NCI-H524 treated with DMSO at 0.1 percent for 48 hours (cell line): ENCODE measurements around the gene CFAP69.
"Not testable (repeated sequence)": the region's sequence is repeated elsewhere in the genome, so short reads cannot be mapped to it uniquely, and the experiment has no call there.

Experiments used
- DNase-seq: peaks from one replicate; lab custom pipeline; 2025; lab: John Stamatoyannopoulos, UW

Gene CFAP69

DNA sequence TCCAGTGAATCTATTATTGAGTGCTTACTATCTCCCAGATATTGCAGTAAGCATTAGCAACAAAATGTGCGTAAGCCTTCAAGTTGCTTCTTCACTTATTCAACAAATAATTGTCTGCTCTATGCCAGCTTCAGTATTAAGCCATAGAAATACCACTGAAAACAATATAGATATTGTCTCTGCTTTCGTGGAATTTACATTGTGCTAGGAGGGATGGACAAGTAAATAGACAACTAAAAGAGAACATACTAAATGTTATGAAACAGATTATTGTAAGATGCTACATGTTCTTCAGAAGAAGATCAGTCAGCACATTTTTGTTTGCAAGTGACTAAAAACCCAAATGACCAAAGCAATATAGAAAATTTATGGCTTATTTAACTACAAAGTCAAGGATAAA, 27.3 kb downstream of the CFAP69 start:
- no peak for DNase-seq

DNA sequence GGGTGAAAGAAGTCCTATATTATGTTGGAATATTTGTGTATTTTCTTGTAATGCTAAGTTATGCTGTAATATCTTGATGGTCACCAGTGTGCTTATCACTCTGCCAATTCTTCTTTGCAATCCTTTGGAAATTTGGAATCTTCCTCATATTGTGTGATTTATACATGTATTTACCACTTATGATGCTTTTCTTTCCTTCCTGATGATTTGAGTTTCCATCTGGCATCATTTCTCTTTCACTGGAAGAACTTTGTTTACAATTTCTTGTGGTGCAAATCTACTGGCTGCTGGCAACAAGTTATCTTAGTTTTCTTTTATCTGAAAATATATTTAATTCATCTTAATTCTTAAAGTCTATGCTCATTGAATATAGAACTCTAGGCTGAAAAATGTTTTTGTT, 29.2 kb downstream of the CFAP69 start:
- no peak for DNase-seq

DNA sequence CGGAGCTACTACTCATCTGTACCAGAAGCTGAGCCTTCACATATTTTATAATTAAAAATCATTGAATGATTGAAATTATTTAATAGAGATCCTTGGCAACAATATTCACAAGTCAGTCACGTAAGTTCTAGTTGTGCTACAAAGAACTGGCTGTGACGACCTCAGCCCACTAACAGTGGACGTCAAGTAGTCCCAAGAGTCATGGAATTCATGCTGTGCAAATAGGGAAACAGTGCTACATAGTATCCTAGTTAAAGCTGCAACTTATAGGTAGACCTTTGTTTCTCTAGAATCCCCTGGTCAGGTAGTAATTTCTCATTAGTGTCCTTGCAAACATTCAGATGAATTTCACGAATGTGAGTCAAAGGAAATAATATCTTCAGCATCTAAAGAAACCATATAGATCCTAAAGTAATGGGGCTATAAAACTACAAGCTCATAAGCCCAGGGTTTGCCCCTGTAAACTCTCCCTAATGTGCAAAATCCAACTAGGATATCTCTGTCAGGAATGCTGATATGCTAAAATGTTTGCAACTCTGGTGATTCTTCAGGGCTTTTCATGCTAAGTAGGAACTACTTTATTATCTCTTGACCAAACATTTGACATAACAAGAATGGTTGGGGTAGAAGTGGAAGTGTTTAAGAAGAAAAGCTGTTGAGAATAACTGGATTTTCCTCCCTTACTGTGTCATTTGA, 31.2 kb downstream of the CFAP69 start:
- DNase-seq: no peak

DNA sequence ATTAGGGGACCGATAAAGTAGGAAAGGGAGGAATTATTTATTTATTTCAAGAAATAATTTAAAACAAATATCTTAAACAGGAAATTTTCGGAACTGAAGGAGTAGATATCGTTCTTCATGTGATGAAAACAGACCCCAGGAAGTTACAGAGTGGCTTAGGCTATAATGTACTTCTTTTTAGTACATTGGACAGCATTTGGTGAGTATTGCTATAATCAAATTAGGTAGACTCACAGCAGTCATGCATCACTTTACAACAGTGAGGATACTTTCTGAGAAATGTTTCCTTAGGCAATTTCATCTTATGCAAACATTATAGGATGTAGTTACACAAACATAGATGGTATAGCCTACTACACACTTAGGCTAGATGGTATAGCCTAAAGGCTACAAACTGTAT, 43.2 kb downstream of the CFAP69 start:
- no peak for DNase-seq

DNA sequence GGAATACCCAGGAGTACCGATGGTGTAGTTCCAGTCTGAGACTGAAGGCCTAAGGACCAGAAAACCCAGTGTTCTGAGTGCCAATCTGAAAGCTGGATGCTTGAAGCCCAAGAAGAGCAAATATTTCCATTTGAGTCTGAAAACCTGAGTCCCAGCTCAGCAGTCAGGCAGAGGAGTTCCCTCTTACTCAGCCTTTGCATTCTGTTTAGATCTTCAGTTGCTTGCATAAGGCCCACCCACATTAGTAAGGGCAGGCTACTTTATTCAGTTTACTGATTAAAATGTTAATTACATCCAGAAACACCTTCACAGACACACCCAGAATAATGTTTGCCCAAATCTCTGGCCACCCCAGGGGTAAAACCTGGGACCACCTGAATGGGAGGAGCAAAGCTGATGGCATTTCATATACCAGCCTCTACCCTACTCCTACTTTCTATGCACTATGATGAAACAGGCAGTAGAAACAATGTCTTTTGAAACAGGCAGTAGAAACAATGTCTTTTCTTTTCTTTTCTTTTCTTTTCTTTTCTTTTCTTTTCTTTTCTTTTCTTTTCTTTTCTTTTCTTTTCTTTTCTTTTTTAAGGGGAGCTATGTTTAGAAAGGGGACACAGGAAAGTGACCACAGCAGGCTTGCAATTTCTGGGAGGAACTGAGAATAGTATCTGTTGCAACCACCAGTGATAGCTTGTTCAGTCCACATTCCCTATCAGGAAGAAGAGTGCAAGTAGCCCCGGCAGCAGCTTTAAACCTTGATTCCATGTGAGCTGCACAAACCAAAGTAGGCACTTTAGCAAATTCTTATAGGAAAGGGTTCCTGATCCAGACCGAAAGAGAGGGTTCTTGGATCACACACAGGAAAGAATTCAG, 45.5 kb downstream of the CFAP69 start:
- no peak for DNase-seq

DNA sequence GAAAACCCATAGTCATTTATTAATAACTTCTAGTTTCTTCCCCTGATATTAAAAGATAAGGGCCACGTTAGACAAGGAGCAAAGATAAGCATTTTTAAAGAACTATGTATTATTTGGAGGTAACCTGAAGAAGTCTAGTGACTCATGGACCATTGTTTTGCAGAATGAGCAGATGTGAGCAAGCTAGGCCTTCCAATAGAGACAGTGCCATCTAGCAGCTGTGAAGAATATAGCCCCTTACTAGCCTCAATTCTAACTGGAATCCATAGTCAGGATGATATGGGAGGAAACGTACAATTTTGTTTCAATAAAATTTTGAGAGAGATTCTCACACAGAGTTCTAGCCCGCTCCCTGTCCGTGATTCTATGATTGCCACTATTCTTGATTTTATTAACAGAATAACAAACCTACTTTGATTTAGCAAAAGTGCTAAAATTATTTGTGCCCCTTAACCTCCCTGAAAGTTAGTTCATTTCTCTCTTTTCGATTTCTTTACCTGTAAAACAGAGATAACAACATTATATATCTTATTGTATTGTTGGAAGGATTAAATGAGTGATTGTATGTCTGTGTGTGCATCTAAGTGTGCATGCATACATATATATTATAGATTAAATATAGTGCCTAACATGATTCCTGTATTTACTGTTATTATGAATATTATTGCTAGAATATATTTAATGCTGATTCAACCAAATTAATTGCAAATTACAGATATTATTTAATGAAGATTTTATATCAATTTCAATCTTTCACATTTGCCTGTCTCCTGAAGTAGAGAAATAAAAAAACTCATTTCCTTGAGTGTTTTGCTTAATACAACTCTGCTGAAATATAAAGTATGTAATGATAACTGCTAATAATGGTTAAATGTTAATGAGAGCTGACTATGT, 53.4 kb downstream of the CFAP69 start:
- DNase-seq: no peak

DNA sequence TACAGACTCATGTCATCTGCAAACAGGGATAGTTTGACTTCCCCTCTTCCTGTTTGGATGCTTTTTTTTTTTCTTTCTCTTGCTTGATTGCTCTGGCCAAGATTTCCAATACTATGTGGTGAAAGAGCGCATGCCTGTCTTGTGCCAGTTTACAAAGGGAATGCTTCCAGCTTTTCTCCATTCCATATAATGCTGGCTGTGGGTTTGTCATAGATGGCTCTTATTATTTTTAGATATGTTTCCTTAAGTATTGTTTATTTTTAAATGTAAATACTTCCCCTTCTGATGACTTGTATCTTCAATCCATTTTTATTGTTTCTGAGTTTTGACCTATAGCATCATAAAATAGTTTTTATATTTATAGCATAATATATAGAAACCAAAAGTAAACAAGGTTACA, 58.3 kb downstream of the CFAP69 start:
- no peak for DNase-seq

DNA sequence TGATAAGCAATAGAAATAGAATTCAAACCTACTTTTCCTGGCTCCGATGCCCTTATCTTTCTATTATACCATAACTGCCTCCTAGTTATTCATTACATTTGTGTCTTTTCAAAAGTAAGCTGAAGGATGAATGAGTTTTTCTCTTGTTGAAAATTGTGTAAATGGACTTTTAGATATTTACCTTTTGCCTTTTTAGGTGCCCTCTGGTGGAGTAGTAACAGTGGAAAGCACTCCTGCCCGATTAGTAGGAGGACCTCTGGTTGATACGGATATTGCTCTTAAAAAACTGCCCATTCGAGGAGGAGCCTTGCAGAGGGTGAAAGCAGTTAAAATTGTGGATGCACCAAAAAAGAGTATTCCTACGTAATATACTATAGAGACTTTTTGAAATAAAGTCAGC, 64.9 kb downstream of the CFAP69 start:
- no peak for DNase-seq

DNA sequence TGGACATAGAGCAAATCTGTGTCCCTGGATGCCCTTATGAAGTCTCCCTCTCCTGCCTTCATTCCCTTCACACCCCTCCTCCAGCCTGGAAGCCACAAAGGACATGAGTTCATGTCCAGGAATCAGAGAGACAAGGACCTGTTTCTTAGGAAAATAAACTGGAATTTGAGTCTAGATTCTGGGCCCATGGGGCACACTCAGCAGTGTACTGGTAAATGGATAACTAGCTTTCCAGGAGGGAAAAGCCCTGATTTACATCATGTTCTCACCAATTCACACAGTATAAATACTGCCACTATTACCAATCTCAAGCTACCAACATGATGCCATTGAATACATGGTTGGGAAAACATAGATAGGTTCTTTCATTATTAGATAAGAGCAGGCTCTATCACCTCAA, 66.2 kb downstream of the CFAP69 start:
- DNase-seq: no peak

DNA sequence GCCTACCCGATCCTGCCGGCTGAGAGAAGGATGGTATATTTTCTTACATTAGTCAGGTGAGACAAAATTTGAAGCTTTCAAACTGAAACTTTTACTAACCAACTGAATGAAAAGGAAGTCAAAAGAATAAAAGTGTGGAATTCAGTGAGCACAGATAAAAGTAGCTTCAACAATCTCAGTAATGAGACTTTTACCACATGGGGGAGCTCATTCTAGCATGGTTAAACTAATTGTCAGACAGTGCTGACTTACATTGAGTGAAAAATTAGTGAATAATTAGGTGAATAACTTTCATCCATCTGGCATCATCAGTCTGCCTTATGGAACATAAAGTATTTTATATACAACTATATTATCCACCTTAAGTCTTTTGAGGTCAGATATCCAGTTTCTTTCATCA, 67.8 kb downstream of the CFAP69 start:
- DNase-seq: no peak

DNA sequence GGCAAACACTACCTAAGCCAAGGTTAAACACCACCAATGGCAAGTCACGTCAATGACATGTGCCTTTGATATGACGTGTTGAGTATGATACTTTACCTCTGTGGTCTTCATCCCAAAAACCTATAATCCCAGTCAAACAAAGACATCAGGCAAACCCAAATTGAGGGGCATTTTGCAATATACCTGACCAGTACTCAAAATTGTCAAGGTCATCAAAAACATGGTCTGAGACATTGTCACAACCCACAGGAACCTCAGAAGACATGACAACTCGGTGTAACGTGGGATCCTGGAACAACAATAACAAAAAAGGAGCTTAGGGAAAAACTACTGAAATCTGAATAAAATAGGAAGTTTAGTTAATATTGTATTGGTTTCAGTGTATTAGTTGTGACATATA, 68.9 kb downstream of the CFAP69 start:
- no peak for DNase-seq

DNA sequence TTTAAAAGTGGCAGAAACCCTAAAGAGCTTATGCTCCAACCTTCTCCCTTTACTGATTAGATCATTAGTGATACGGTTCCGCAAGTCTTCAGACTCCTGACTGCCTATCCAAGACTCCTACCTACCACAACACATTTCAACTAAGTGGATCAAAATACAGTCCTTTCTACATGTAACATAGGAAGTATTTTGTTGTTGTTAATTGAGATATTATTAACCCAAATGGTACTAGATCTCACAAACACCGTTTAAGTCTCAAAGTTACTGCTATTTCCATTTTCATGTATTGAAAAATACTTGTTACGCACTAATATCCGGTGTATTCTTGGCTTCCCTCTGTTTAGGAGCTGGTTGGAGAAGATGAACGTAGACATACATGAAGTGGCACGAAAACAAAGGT, 75.0 kb downstream of the CFAP69 start:
- no peak for DNase-seq

DNA sequence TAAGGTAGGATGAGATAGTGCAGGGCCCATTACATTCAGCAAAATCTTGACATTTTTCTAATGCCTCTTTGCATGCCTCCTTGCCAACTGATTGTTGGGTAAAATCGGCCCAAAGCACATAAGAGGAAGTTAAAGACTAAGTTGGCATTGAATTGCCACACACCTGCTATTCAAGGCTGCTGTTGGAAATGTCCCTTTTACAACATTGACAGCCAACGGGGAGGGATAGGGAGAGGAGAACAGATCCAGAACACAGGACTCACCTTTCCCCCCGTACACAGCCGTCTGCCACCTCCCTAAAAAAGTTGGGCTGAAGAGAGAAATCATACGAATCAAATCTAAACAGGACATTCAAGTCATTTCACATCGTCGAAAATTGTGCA, 75.4 kb downstream of the CFAP69 start:
- no peak for DNase-seq

DNA sequence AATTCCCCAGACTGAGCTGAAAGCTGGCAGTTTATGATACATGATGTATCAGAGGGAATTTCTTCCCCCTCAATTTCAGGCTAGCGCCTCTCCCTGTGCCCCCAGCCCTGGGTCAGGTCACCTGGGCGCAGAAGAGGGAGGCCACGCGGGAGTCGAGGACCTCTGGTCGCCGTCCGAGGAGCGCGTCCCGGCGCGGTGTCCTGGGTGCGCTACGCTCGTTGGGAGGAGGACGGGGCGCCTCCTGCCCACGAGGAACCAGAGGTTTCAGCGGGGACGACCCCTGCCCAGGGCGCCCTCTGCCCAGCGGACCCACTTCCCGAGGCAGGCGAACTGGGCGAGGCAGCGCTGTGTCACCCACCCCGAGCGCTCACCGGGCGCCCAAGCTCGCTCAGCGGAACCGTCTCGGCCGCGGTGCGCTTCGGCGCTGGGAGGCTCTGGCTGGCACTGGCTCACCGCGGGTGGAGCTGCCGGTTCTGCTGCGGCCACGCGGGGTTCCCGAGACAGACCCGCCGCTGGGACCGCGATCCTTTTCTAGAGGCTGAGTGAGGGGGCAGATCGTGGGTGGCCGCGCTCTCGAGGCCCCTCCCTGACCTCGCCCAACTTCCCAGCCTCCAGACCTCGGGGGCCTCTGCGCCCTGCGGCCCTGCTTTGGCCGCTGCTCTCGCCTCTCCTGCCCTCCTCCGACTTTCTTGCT, 76.0 kb downstream of the CFAP69 start, which contains the start of gene FAM237B:
FAM237B (minus strand) TSS at position 504 of the 694 bp plus-strand sequence. CDS start 1,556 bp downstream, outside the sequence.
- no peak for DNase-seq

DNA sequence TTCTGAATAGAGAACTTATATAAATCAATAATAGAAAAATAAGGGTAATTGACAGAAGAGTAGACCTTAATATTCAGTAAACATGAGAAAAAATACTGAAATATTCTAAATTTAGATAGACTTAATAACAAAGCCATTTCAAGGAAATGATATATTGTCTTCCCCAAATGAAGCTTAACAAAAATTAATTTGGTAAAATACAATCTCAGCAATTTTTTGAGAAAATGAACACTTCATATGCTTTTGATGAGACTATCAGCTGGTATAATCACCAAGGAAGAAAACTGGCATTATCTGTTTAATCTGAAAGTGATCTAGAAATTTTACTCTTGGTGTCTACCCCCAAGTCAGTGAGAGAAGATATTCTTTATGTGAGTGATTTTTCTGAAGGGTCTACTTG, 77.9 kb downstream of the CFAP69 start:
- DNase-seq: no peak

DNA sequence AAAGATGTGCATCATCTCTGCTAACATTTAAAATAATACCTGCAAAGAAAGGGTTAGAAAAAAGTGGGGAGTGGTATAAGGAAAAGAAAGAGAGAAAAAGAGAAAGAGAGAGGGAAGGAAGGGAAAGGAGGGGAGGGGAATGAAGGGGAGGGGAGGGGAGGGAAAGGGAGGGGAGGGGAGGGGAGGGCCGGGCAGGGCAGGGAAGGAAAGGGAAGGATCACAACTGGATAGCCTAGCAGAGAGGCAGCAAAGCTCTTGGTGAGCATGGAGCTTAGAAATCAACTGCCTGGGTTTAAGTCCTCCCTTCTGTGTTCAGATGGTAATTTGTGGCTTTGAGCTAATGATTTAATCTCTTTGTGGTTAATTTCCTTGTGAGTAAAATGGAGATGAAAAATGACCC, 81.5 kb downstream of the CFAP69 start:
- no peak for DNase-seq

DNA sequence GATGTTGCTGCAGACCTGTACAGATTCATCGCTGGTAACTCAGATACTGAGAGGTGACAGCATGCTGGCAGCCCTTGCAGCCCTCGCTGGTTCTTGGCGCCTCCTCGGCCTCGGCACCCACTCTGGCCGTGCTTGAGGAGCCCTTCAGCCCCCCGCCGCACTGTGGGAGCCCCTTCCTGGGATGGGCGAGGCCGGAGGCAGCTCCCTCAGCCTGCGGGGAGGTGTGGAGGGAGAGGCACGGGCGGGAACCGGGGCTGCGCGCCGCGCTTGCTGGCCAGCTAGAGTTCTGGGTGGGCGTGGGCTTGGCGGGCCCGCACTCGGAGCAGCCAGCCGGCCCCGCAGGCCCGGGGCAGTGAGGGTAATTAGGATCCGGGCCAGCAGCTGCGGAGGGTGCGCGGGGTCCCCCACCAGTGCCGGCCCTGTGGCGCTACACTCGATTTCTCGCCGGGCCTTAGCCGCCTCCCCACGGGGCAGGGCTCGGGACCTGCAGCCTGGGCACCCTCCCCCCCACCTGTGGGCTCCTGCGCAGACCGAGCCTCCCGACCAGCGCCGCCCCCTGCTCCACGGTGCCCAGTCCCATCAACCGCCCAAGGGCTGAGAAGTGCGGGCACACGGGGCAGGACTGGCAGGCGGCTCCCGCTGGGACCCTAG, 89.3 kb downstream of the CFAP69 start:
- DNase-seq: no peak

DNA sequence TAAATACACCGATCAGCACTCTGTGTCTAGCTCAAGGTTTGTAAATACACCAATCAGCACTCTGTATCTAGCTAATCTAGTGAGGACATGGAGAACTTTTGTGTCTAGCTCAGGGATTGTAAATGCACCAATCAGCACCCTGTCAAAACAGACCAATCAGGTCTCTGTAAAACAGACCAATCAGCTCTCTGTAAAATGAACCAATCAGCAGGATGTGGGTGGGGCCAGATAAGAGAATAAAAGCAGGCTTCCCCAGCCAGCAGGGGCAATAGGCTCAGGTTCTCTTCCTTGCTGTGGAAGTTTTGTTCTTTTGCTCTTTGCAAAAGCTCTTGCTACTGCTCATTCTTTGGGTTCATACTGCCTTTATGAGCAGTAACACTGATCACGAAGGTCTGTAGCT, 90.0 kb downstream of the CFAP69 start:
- not testable (repeated sequence) for DNase-seq

DNA sequence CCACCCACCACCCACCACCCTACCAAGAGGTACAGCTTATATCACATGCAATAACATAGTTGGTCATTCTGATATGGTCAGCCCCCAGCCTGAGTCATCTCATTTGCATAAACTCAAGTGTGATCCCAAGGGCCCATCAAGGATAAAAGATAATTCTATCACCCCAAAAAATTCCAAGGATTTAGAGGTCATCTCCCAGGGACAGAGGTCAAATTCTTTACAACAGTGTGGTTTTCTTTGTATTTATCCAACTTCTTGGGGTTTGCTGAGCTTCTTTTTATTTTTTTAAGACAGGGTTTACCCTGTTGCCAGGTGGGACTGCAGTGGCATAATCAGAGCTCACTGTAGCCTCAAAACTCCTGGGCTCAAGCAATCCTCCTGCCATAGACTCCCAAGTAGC, 92.1 kb downstream of the CFAP69 start:
- DNase-seq: no peak

DNA sequence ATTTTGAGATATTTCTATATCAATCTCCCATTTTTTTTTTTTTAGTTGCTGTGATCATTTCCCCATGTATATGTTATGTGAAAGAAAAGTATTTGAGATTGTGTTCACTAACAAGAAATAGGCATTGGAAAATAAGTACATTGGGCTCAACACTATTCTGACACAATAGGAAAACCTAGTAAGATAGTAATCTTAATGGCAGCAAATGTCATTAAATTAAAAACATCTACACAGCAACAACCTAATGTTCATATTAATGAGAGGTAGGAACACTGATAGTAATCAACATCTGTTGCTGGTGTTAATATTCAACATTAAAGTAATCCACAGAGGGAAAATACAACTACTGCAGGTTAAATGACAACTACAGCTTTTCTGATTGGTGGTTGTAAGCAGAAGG, 100.0 kb downstream of the CFAP69 start:
- DNase-seq: no peak

DNA sequence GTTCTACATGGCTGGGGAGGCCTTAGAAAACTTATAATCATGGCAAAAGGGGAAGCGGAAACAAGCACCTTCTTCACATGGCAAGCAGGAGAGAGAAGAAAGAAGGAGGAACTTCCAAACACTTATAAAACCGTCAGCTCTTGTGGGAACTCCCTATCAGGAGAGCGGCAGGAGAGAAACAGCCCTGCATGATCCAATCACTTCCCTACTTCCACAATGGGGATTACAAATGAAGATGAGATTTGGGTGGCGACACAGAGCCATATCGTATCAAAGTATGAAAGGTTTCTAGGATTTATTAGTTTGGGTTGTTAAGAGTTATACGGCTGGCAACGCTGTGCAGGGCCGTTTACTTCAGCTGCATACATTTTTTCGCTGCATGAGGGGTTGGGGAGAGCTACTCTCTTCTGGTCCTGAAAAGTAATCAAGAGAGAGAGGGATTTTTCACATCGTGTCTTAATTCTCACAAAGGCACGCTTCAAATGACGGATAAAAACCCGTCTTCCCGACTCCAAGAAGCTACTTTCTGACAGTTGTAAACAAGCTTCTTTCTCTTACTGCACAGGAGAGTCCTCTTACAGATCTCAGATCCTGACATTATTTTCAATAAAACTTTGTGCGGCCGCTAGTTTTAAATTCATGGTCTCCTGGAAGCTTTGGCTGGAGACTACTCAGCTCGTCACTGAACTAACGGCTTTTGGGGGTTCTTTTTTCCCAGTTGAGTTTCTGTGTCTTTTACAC, 100.8 kb downstream of the CFAP69 start:
- no peak for DNase-seq
